ENCODE data around the gene SDF4. TPM values are rescaled to one million over a fixed set of nuclear protein-coding genes. Genes with fewer than 3 reads are reported as not detected.

The SDF4 gene
- total RNA-seq, 1 experiment from 2014 or later, result 82.0 TPM

- peaks cover 2% of the 10 kb centered on the region; the same call in 1 of the 2 replicates for H3K79me2 ChIP-seq (ENCODE audit: insufficient read depth, low read length)
- no peak overlapping the region for H3K4ac ChIP-seq (ENCODE audit: low read depth, low read length)
- H3K27me3 Mint-ChIP-seq (ENCODE audit: low read depth), result no peaks in the 10 kb centered on the region
- H4K91ac ChIP-seq (ENCODE audit: insufficient read length, low read depth, low read length), result no peak overlapping the region
- H3K27me3 ChIP-seq (ENCODE audit: insufficient read depth, low read length), result no peaks in the 10 kb centered on the region
- H3K56ac ChIP-seq (ENCODE audit: insufficient read length, low read depth, low read length), result no peak overlapping the region
- no peak overlapping the region for H3K27ac ChIP-seq (ENCODE audit: insufficient read length, low read depth, low read length)
- no peak overlapping the region for H2BK12ac ChIP-seq (ENCODE audit: insufficient read length, low read depth, low read length)
- no peak for DNase-seq
- H3K14ac ChIP-seq (ENCODE audit: insufficient read depth, low read length), result no peak overlapping the region
- no peak overlapping the region for H4K5ac ChIP-seq (ENCODE audit: insufficient read length, low read depth, low read length)
- H2AFZ ChIP-seq (ENCODE audit: low read length), result no peak overlapping the region
- peaks cover 6% of the 10 kb centered on the region for H3K23me2 ChIP-seq (ENCODE audit: insufficient read length, low read depth, low read length, poor library complexity, severe bottlenecking)
- peaks cover 0 to 4% of the 10 kb centered on the region in 2 experiments; a peak in 1 of 5 replicates for H3K9me3 Mint-ChIP-seq
- H3K18ac ChIP-seq (ENCODE audit: insufficient read length, low read depth, low read length), result no peak overlapping the region
- no CpG with 5 or more reads among the region's 28 CpGs for WGBS (ENCODE audit: extremely low coverage, insufficient read length, low lambda C conversion rate)
- peak overlapping the region in 1 of 3 experiments; percentile 47; a peak in 2 of 7 replicates for H3K27ac Mint-ChIP-seq
- H3T11ph ChIP-seq (ENCODE audit: low read length), result no peak overlapping the region
- H2AK5ac ChIP-seq (ENCODE audit: insufficient read length, low read length), result no peak overlapping the region
- no peaks in the 10 kb centered on the region for H3K9me3 ChIP-seq (ENCODE audit: control insufficient read depth, low read depth, low read length)
- no peaks in the 10 kb centered on the region for H4K20me1 ChIP-seq (ENCODE audit: control insufficient read depth, insufficient read depth, insufficient read length)
- peaks cover 17 to 24% (median 23%) of the 10 kb centered on the region in 3 experiments for H3K36me3 Mint-ChIP-seq (ENCODE audit: insufficient read depth in 1 of 3, low read depth in 3 of 3)
- H2BK20ac ChIP-seq (ENCODE audit: low read depth, low read length, poor library complexity, severe bottlenecking), result no peak overlapping the region
- no peak for TF ChIP-seq CTCF (conservative IDR thresholded peaks at IDR 0.05)
- no peak overlapping the region for H2BK5ac ChIP-seq (ENCODE audit: insufficient read length, low read length)
- H4K8ac ChIP-seq (replicated peaks; ENCODE audit: insufficient read length, low read depth, low read length), result no peak overlapping the region
- H3K4me3 Mint-ChIP-seq, result peak overlapping the region; percentile 51 to 70; a peak in 3 of 5 replicates
- no peak overlapping the region for H3K4me2 ChIP-seq (ENCODE audit: insufficient read depth, insufficient read length, low read length)
- no peaks in the 10 kb centered on the region for H3K4me1 ChIP-seq (ENCODE audit: insufficient read depth, low read length)
- H2BK120ac ChIP-seq (ENCODE audit: low read depth, low read length, poor library complexity, severe bottlenecking), result no peak overlapping the region
- no peak overlapping the region for H3K9ac ChIP-seq (ENCODE audit: extremely low read depth, insufficient read length, low read length)
- peaks cover 15 to 29% of the 10 kb centered on the region in 2 experiments for H3K4me1 Mint-ChIP-seq
- H3K23ac ChIP-seq (ENCODE audit: insufficient read length, low read depth, low read length), result no peak overlapping the region
- peaks cover 2% of the 10 kb centered on the region for H3K79me1 ChIP-seq (ENCODE audit: insufficient read depth, low read depth, low read length, poor library complexity, severe bottlenecking)
- H2BK15ac ChIP-seq (ENCODE audit: low read depth, low read length), result no peak overlapping the region
These were observed 2.5 kb upstream of the SDF4 start for GRCh38 chr1:1234180-1234808.

All from H9 (cell line).